HepG2 (cell line): ENCODE data around the gene CNPY1. TPM values are rescaled to one million over a fixed set of nuclear protein-coding genes. Genes with fewer than 3 reads are reported as not detected.

Source experiments
- ATAC-seq: fragments of 200-7000 bp; cut with Tn5 transposase; 3 replicates; pipeline ENCODE4 v1.9.1; 2020; ENCODE audit warnings: mild to moderate bottlenecking, moderate library complexity
- BruUV-seq: library from RNA; stranded (reverse); fragments of 400-500 nt; replicated peaks from 2 replicates; lab custom pipeline; 2021; lab: Mats Ljungman, UMichigan
- CTCF ChIA-PET: fragments of 300-600 bp; formaldehyde crosslinking; extraction: SDS; loops from one replicate; lab custom pipeline; 2021; ENCODE audit warnings: low total read pairs, inconsistent platforms, low intra/inter-chr PET ratio; lab: Yijun Ruan, JAX
- POLR2A ChIA-PET: fragments of 350-600 bp; sonication (Branson Sonifier 250); formaldehyde crosslinking; loops from one replicate; lab custom pipeline; 2020; ENCODE audit warnings: antibody characterized with exemption, inconsistent platforms; lab: Yijun Ruan, JAX
- DNase-seq: peaks from one replicate; pipeline ENCODE4 v3.0.0-alpha.2; 2015; ENCODE audit warnings: low spot score
- FAIRE-seq: peaks from 3 replicates; lab custom pipeline; 2011; peaks lifted over from hg19 to GRCh38; lab: Jason Lieb, UNC
- H2AFZ ChIP-seq: one replicate; pipeline ENCODE4 v1.6.1; 2011; ENCODE audit warnings: low read length, inconsistent platforms
- H3K27ac ChIP-seq: fragments of 300-600 bp; 3 replicates; pipeline ENCODE4 v1.8.0; 2011; ENCODE audit warnings: mixed run types, mild to moderate bottlenecking, mixed read lengths, low read length, inconsistent platforms; ENCODE audit not compliant: insufficient read depth; ENCODE audit errors: extremely low read length
- H3K27me3 ChIP-seq, 2 experiments: fragments of 200-600 bp in 1 of 2; 2 replicates in 1 of 2; 3 replicates in 1 of 2; pipeline versions ENCODE4 v1.6.0 to v1.8.0; 2011; ENCODE audit warnings: low read length in 2 of 2, mild to moderate bottlenecking in 2 of 2, moderate library complexity in 2 of 2, inconsistent platforms in 1 of 2; ENCODE audit not compliant: insufficient read depth in 2 of 2, control insufficient read depth in 1 of 2
- H3K36me3 ChIP-seq, 2 experiments: fragments of 200-600 bp in 1 of 2; replicated peaks in 1 of 2; 2 replicates in 1 of 2; 3 replicates in 1 of 2; pipeline versions ENCODE4 v1.5.1 to v1.8.0; 2011; ENCODE audit warnings: low read length in 2 of 2, inconsistent platforms in 1 of 2; ENCODE audit not compliant: insufficient read depth in 2 of 2, control insufficient read depth in 1 of 2
- H3K4me1 ChIP-seq: 2 replicates; pipeline ENCODE4 v1.5.1; 2012; ENCODE audit warnings: low read length, inconsistent platforms; ENCODE audit not compliant: insufficient read depth
- H3K4me2 ChIP-seq: 2 replicates; pipeline ENCODE4 v1.6.0; 2011; ENCODE audit warnings: low read depth, low read length, inconsistent platforms
- H3K4me3 ChIP-seq, 3 experiments: fragments of 200-600 bp in 1 of 3; sonication (generic), shearing (Covaris generic) in 1 of 3; replicated peaks in 1 of 3; 2 replicates each; pipeline ENCODE4 v1.5.1; 2011 to 2016; ENCODE audit warnings: low read length in 3 of 3, inconsistent platforms in 2 of 3, low read depth in 2 of 3, mild to moderate bottlenecking in 2 of 3, control low read depth in 1 of 3, mixed read lengths in 1 of 3; ENCODE audit not compliant: insufficient read depth in 1 of 3
- H3K79me2 ChIP-seq: one replicate; pipeline ENCODE4 v1.6.1; 2011; ENCODE audit warnings: low read length, inconsistent platforms; ENCODE audit not compliant: insufficient read depth
- H3K9ac ChIP-seq: 2 replicates; pipeline ENCODE4 v1.6.0; 2011; ENCODE audit warnings: mild to moderate bottlenecking, low read depth, low read length, inconsistent platforms; ENCODE audit not compliant: insufficient read depth
- H3K9me3 ChIP-seq: 2 replicates; pipeline ENCODE4 v1.5.1; 2012; ENCODE audit warnings: mild to moderate bottlenecking, low read length
- H4K20me1 ChIP-seq: 2 replicates; pipeline ENCODE4 v1.6.0; 2011; ENCODE audit warnings: inconsistent platforms, mild to moderate bottlenecking, low read length, moderate library complexity; ENCODE audit not compliant: insufficient read depth
- CHD2 ChIP-seq: IDR thresholded peaks from 2 replicates; pipeline ENCODE4 v1.6.1; 2011; ENCODE audit warnings: low read depth, low read length, improper control_type of control experiment
- CREM ChIP-seq, 2 experiments: sonication (generic) in 1 of 2; formaldehyde crosslinking in 1 of 2; IDR thresholded peaks; 2 replicates each; pipeline versions ENCODE4 v1.4.0 to v1.6.1; 2016 to 2020; ENCODE audit warnings: antibody characterized with exemption in 1 of 2, mild to moderate bottlenecking in 1 of 2, missing genetic modification reagents in 1 of 2
- GTF3A ChIP-seq: sonication (generic); formaldehyde crosslinking; conservative IDR thresholded peaks from 2 replicates; pipeline ENCODE4 v1.4.0; 2020; ENCODE audit warnings: mild to moderate bottlenecking, missing genetic modification reagents
- HES4 ChIP-seq: sonication (generic); formaldehyde crosslinking; IDR thresholded peaks from 2 replicates; pipeline ENCODE4 v1.9.0; 2021; ENCODE audit warnings: mild to moderate bottlenecking, missing genetic modification reagents, borderline replicate concordance
- ISL2 ChIP-seq: sonication (generic); formaldehyde crosslinking; IDR thresholded peaks from 2 replicates; pipeline ENCODE4 v1.5.0; 2020; ENCODE audit warnings: missing genetic modification reagents
- JUNB ChIP-seq: sonication (generic); formaldehyde crosslinking; IDR thresholded peaks from 2 replicates; pipeline ENCODE4 v1.8.0; 2022; ENCODE audit warnings: missing genetic modification reagents, mild to moderate bottlenecking, borderline replicate concordance
- JUND ChIP-seq: sonication (generic); formaldehyde crosslinking; IDR thresholded peaks from 2 replicates; pipeline ENCODE4 v1.8.0; 2022; ENCODE audit warnings: mild to moderate bottlenecking, missing genetic modification reagents
- NR2C2 ChIP-seq: sonication (generic); formaldehyde crosslinking; IDR thresholded peaks from 2 replicates; pipeline ENCODE4 v1.4.0; 2020; ENCODE audit warnings: missing genetic modification reagents, mild to moderate bottlenecking, moderate library complexity, borderline replicate concordance
- SATB2 ChIP-seq: sonication (generic); formaldehyde crosslinking; IDR thresholded peaks from 2 replicates; pipeline ENCODE4 v1.5.0; 2020; ENCODE audit warnings: missing genetic modification reagents
- SSRP1 ChIP-seq: IDR thresholded peaks from 2 replicates; pipeline ENCODE4 v1.6.1; 2016; ENCODE audit warnings: control low read depth
- ZBED4 ChIP-seq: sonication (generic); formaldehyde crosslinking; IDR thresholded peaks from 2 replicates; pipeline ENCODE4 v1.4.0; 2020; ENCODE audit warnings: missing genetic modification reagents, borderline replicate concordance
- ZBTB2 ChIP-seq: sonication (generic); formaldehyde crosslinking; IDR thresholded peaks from 2 replicates; pipeline ENCODE4 v1.8.0; 2022; ENCODE audit warnings: low read depth, missing genetic modification reagents
- ZBTB42 ChIP-seq: sonication (generic); formaldehyde crosslinking; IDR thresholded peaks from 2 replicates; pipeline ENCODE4 v1.5.0; 2020; ENCODE audit warnings: mild to moderate bottlenecking, missing genetic modification reagents
- ZNF281 ChIP-seq: sonication (generic); formaldehyde crosslinking; IDR thresholded peaks from 2 replicates; pipeline ENCODE4 v1.4.0; 2020; ENCODE audit warnings: missing genetic modification reagents, borderline replicate concordance
- ZNF546 ChIP-seq: sonication (generic); formaldehyde crosslinking; conservative IDR thresholded peaks from 2 replicates; pipeline ENCODE4 v1.8.1; 2023; ENCODE audit warnings: mild to moderate bottlenecking, missing genetic modification reagents
- ZNF572 ChIP-seq: sonication (generic); formaldehyde crosslinking; IDR thresholded peaks from 2 replicates; pipeline ENCODE4 v1.5.1; 2020; ENCODE audit warnings: mild to moderate bottlenecking, missing genetic modification reagents
- WGBS: methylation state at CpG from one replicate; pipeline ENCODE4 v1.1.6; 2017; ENCODE audit warnings: low lambda C conversion rate; 5-methylcytosine and 5-hydroxymethylcytosine counted together
- in situ Hi-C: cut with HindIII; loops from 2 replicates; pipeline ENCODE4 v1.10.0; 2017; ENCODE audit warnings: low pct_unique_long_range_greater_than_20kb; ENCODE audit not compliant: extremely low pct_ligation_motif_present
- intact Hi-C: fragments of 100-400 bp; cut with micrococcal nuclease; formaldehyde crosslinking; loops from one replicate; pipeline ENCODE4 v1.10.0; 2022; ENCODE audit not compliant: unreplicated experiment
- polyA plus RNA-seq, 8 experiments: library from polyadenylated mRNA; depleted of rRNA in 3 of 8; stranded (reverse) in 7 of 8; unstranded in 1 of 8; fragments of >200 nt; fragmentation: Illumina TruSeq in 4 of 8; extraction: Trizol in 4 of 8; gene quantifications; 2 replicates each; pipeline versions ENCODE4 v1.2.1 to v1.2.3, GENCODE V29; 2011 to 2016; ENCODE audit warnings: low read depth in 4 of 8, missing spikeins in 1 of 8, mixed read lengths in 1 of 8; ENCODE audit not compliant: insufficient read depth in 1 of 8
- total RNA-seq, 5 experiments: library from RNA; depleted of rRNA; stranded (reverse); fragments of >200 nt; fragmentation: Illumina TruSeq; extraction: Trizol; gene quantifications; 2 replicates each; pipeline ENCODE4 v1.2.3, GENCODE V29; 2016; ENCODE audit warnings: low read depth in 1 of 5

The CNPY1 gene
- total and polyA plus RNA-seq, 2 of the 13 experiments (the other 11 are each of a cell fraction or from before 2014, with no cell fraction given), result not detected

GRCh38 chr7:155507576-155507975, 38.8 kb downstream of the CNPY1 start:
- H3K27me3 ChIP-seq, result peaks cover 3 to 63% of the 10 kb centered on the region in 2 experiments; a peak in 4 of 5 replicates
- TF ChIP-seq HES4 (CRISPR knock-in tag), result no peak
- TF ChIP-seq CREM (IDR thresholded peaks at IDR 0.05), result no peak
- TF ChIP-seq CREM (CRISPR knock-in tag; IDR thresholded peaks at IDR 0.05), result no peak
- TF ChIP-seq ZBED4, result no peak
- TF ChIP-seq ZBTB42 (CRISPR knock-in tag), result no peak
- no peak for TF ChIP-seq GTF3A (CRISPR knock-in tag)
- no peak for TF ChIP-seq ZNF546 (CRISPR knock-in tag)
- no peak for TF ChIP-seq ZNF572
- no peak for TF ChIP-seq JUND (CRISPR knock-in tag)
- no peak for TF ChIP-seq SATB2 (CRISPR knock-in tag)
- TF ChIP-seq ZNF281, result no peak
- no peak for TF ChIP-seq ZBTB2 (CRISPR knock-in tag)
- no peak for TF ChIP-seq ISL2 (CRISPR knock-in tag)
- TF ChIP-seq NR2C2 (CRISPR knock-in tag), result no peak
- no peak for TF ChIP-seq JUNB (CRISPR knock-in tag)
- no peak for TF ChIP-seq CHD2
- no peak for TF ChIP-seq SSRP1 (CRISPR knock-in tag)
- ATAC-seq (no peak), DNase-seq (no peak), FAIRE-seq (no peak)
- no peak overlapping the region for H3K27ac ChIP-seq
- 0 out of 2 replicates have a peak, but pooled peaks cover 11% of the 10 kb centered on the region for H3K4me1 ChIP-seq
- no peak overlapping the region for H3K4me3 ChIP-seq
- CTCF ChIA-PET, result no interaction called here
- BruUV-seq, result no TSS peak
- no peaks in the 10 kb centered on the region for H3K36me3 ChIP-seq
- H4K20me1 ChIP-seq, result no peaks in the 10 kb centered on the region; the same call in 1 of the 2 replicates
- H3K9me3 ChIP-seq, result no peaks in the 10 kb centered on the region
- H3K9ac ChIP-seq, result no peak overlapping the region
- intact Hi-C loops (no loop called here), in situ Hi-C loops (no loop called here)
- no peak overlapping the region for H2AFZ ChIP-seq
- H3K79me2 ChIP-seq, result no peaks in the 10 kb centered on the region
- POLR2A ChIA-PET, result no interaction called here
- 24% methylated on average over 4 of the region's 4 CpGs for WGBS
- H3K4me2 ChIP-seq, result no peak overlapping the region
